Muscle layer of colon (tissue), 2 donors: Measurements from ENCODE around the gene DNASE1L1.
"Not testable (repeated sequence)": the region's sequence is repeated elsewhere in the genome, so short reads cannot be mapped to it uniquely, and the experiment has no call there.

Experiments used
- H3K27ac ChIP-seq: one replicate; pipeline ENCODE4 v1.7.0; 2013; ENCODE audit warnings: low read depth, mild to moderate bottlenecking, low read length, moderate library complexity
- H3K27me3 ChIP-seq, 2 donors: one replicate each; pipeline ENCODE4 v1.7.0; 2013; ENCODE audit warnings: low read length in 2 of 2, mild to moderate bottlenecking in 2 of 2; ENCODE audit not compliant: insufficient read depth in 2 of 2, control insufficient read depth in 1 of 2
- H3K36me3 ChIP-seq: one replicate; pipeline ENCODE4 v1.7.0; 2013; ENCODE audit warnings: mild to moderate bottlenecking, low read length; ENCODE audit not compliant: insufficient read depth
- H3K4me1 ChIP-seq: one replicate; pipeline ENCODE4 v1.7.0; 2013; ENCODE audit warnings: mild to moderate bottlenecking, low read length; ENCODE audit not compliant: insufficient read depth
- H3K4me3 ChIP-seq, 2 donors: one replicate each; pipeline ENCODE4 v1.7.0; 2013; ENCODE audit warnings: low read length in 2 of 2, low read depth in 1 of 2, mild to moderate bottlenecking in 1 of 2, moderate library complexity in 1 of 2
- H3K9ac ChIP-seq: one replicate; pipeline ENCODE4 v1.7.0; 2013; ENCODE audit warnings: low read length
- H3K9me3 ChIP-seq: one replicate; pipeline ENCODE4 v1.7.0; 2013; ENCODE audit warnings: mild to moderate bottlenecking, low read length
- donor health status: abdominal sarcoma.
- donor health status: Adenocarcinoma of cecum.

The DNASE1L1 gene

GRCh38 chrX:154402622-154403127 is 6.4 kb downstream of the DNASE1L1 start:
- Histone ChIP-seq H3K9me3 (no peaks in the 10 kb centered on the region), H3K27ac (no peak overlapping the region), H3K36me3 (peaks cover 13% of the 10 kb centered on the region), H3K4me1 (peaks cover 13% of the 10 kb centered on the region), H3K9ac (no peak overlapping the region), H3K27me3 (peaks cover 0 to 8% of the 10 kb centered on the region in 2 donors), H3K4me3 (no peak overlapping the region)

DNA sequence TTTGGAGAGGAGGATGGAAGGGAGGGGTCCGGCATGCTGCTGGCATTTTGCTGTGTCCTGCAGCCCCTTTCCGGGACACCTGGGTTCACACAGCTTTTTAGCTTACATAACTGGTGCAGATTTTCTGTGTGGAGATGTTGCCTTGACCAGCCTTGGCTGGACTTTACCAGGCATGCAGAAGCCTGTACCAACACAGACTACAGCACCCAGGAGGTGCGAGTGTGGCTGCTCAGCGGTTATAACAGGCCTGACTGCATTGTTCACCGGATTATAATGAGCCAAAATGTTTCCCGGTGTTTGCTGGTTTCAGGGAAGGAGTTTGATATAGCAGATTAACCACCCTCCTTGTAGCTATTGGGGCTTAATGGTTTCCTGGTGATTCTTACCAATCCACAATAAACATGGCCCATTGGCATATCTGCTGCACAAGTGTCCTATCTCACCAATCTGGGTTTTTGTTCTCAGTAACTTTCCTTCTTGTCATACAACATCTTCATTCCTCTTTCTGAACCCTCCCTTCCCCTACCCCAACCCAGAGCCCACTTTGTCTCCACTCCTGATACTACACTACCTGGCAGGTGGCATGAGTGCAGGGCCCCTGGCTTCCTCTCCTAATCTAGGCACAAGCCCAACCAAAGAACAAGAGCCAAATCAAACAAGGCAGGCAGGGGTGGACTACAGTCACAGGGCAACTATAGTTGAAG is 7.0 kb downstream of the DNASE1L1 start:
- Histone ChIP-seq H3K27me3 (peaks cover 0 to 8% of the 10 kb centered on the region in 2 donors), H3K4me3 (no peak overlapping the region), H3K36me3 (peaks cover 13% of the 10 kb centered on the region), H3K27ac (no peak overlapping the region), H3K9ac (no peak overlapping the region), H3K9me3 (no peaks in the 10 kb centered on the region), H3K4me1 (peaks cover 13% of the 10 kb centered on the region)

GRCh38 chrX:154401045-154401799 is 7.8 kb downstream of the DNASE1L1 start:
- H3K27me3 ChIP-seq: peaks cover 0 to 8% of the 10 kb centered on the region in 2 donors
- no peaks in the 10 kb centered on the region for H3K9me3 ChIP-seq
- peaks cover 13% of the 10 kb centered on the region for H3K36me3 ChIP-seq
- H3K4me1 ChIP-seq: peaks cover 13% of the 10 kb centered on the region
- H3K27ac ChIP-seq: no peak overlapping the region
- no peak overlapping the region for H3K4me3 ChIP-seq
- no peak overlapping the region for H3K9ac ChIP-seq

- not testable (repeated sequence) for H3K27ac ChIP-seq, H3K4me3 ChIP-seq, H3K9ac ChIP-seq, H3K27me3 ChIP-seq, H3K9me3 ChIP-seq
- H3K36me3 ChIP-seq: peaks cover 13% of the 10 kb centered on the region
- H3K4me1 ChIP-seq: peaks cover 13% of the 10 kb centered on the region
Measured at GRCh38 chrX:154400369-154400817, 8.7 kb downstream of the DNASE1L1 start.

GRCh38 chrX:154399527-154400368 is 9.3 kb downstream of the DNASE1L1 start:
- Histone ChIP-seq H3K9ac (peak overlapping the region; percentile 46), H3K27ac (peak overlapping the region; percentile 86), H3K36me3 (peaks cover 13% of the 10 kb centered on the region), H3K4me3 (peak overlapping the region; percentile 76 to 77), H3K27me3 (peaks cover 0 to 8% of the 10 kb centered on the region in 2 donors), H3K9me3 (no peaks in the 10 kb centered on the region), H3K4me1 (peaks cover 13% of the 10 kb centered on the region)

- Histone ChIP-seq H3K27me3 (peaks cover 0 to 3% of the 10 kb centered on the region in 2 donors), H3K4me3 (peak overlapping the region; percentile 76 to 77), H3K27ac (peak overlapping the region; percentile 86), H3K4me1 (peaks cover 13% of the 10 kb centered on the region), H3K9ac (peak overlapping the region; percentile 90), H3K9me3 (no peaks in the 10 kb centered on the region), H3K36me3 (peaks cover 13% of the 10 kb centered on the region)
Measured at GRCh38 chrX:154398668-154399526, 10.2 kb downstream of the DNASE1L1 start.

DNA sequence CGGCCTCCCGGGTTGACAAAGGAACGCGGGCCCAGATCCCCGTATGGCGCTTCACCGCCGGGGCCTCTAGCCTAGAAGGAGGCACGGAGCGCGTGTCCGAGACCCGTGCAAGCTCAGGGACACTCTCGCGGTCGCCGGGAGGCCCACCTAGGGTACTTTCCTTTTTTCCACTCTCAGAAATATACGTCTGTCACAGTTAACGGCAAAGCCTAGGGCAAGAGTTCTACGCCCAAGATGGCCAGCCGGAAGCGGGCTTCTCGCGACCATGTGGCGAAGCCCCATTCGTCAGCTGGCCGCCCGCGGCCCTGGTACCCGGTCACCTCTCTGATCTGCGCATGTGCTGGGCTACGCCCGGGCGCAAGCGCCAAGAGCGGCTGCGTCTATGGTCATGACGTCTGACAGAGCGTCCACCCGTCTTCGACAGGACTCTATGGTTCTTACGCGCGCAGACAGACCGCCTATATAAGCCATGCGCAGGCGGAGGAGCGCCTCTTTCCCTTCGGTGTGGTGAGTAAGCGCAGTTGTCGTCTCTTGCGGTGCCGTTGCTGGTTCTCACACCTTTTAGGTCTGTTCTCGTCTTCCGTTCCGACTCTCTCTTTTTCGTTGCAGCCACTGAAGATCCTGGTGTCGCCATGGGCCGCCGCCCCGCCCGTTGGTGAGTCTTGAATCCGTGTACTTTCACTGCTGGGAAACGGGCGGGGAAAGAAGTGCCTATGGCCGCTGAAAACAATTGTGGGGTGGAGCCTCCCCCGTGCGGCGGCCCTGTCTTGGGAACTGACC is 11.0 kb downstream of the DNASE1L1 start, which contains the start of gene RPL10:
Gene RPL10 (plus strand): TSS at position 490 of the 780 bp plus-strand sequence. CDS start 143 bp downstream, at position 633.
- peak within 1 kb of the TSS; percentile 90 for H3K27ac ChIP-seq
- peaks cover 0 to 3% of the 10 kb centered on the region in 2 donors for H3K27me3 ChIP-seq
- no peaks in the 10 kb centered on the region for H3K9me3 ChIP-seq
- peak within 1 kb of the TSS; percentile 76 to 77 for H3K4me3 ChIP-seq
- H3K36me3 ChIP-seq: peaks cover 13% of the 10 kb centered on the region
- peaks cover 13% of the 10 kb centered on the region for H3K4me1 ChIP-seq
- H3K9ac ChIP-seq: peak within 1 kb of the TSS; percentile 90

GRCh38 chrX:154396973-154397887 is 11.8 kb downstream of the DNASE1L1 start:
- peaks cover 0 to 3% of the 10 kb centered on the region in 2 donors for H3K27me3 ChIP-seq
- H3K9ac ChIP-seq: peak overlapping the region; percentile 42
- peak overlapping the region; percentile 58 to 68 for H3K4me3 ChIP-seq
- peaks cover 13% of the 10 kb centered on the region for H3K4me1 ChIP-seq
- no peaks in the 10 kb centered on the region for H3K9me3 ChIP-seq
- H3K27ac ChIP-seq: peak overlapping the region; percentile 90
- peaks cover 13% of the 10 kb centered on the region for H3K36me3 ChIP-seq

DNA sequence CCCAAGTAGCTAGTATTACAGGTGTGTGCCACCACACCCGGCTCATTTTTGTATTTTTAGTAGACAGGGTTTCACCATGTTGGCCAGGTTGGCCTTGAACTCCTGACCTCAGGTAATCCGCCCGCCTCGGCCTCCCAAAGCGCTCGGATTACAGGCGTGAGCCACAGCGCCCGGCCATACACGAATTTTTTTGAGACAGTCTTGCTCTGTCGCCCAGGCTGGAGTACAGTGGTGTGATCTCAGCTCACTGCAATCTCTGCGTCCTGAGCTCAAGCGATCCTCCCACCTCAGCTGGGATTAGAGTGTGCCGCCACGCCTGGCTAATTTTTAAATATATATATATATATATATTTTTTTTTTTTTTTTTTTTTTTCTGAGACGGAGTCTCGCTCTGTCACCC is 12.7 kb downstream of the DNASE1L1 start:
- H3K27me3 ChIP-seq, H3K9me3 ChIP-seq, H3K27ac ChIP-seq, H3K4me3 ChIP-seq, H3K9ac ChIP-seq: not testable (repeated sequence)
- Histone ChIP-seq H3K4me1 (peaks cover 13% of the 10 kb centered on the region), H3K36me3 (peaks cover 13% of the 10 kb centered on the region)
